Neural progenitor cell (in vitro differentiated cells): ENCODE data around the gene CAPN14. TPM values are rescaled to one million over a fixed set of nuclear protein-coding genes. Genes with fewer than 3 reads are reported as not detected.

Source experiments
- DNase-seq: peaks from one replicate; pipeline ENCODE4 v3.0.0-alpha.2; 2016; ENCODE audit warnings: low spot score
- H2AFZ ChIP-seq: fragments of 200-600 bp; sonication (generic); replicated peaks from 2 replicates; pipeline ENCODE4 v1.6.1; 2016; ENCODE audit warnings: antibody characterized with exemption
- H3F3A ChIP-seq: fragments of 200-600 bp; sonication (generic); 2 replicates; pipeline ENCODE4 v1.6.1; 2016; ENCODE audit warnings: antibody characterized with exemption, low read depth
- H3K27ac ChIP-seq: fragments of 200-600 bp; sonication (generic); 2 replicates; pipeline ENCODE4 v1.5.1; 2016; ENCODE audit warnings: mild to moderate bottlenecking
- H3K27me3 ChIP-seq: fragments of 200-600 bp; sonication (generic); 2 replicates; pipeline ENCODE4 v1.6.1; 2016; ENCODE audit warnings: mild to moderate bottlenecking, moderate library complexity
- H3K36me3 ChIP-seq: fragments of 200-600 bp; sonication (generic); 2 replicates; pipeline ENCODE4 v1.5.1; 2016
- H3K4me1 ChIP-seq: fragments of 200-600 bp; sonication (generic); 2 replicates; pipeline ENCODE4 v1.6.1; 2016; ENCODE audit warnings: mixed run types
- H3K4me2 ChIP-seq: fragments of 200-600 bp; sonication (generic); 2 replicates; pipeline ENCODE4 v1.6.1; 2016
- H3K4me3 ChIP-seq: fragments of 200-600 bp; sonication (generic); 2 replicates; pipeline ENCODE4 v1.5.1; 2016
- H3K79me2 ChIP-seq: fragments of 200-600 bp; sonication (generic); 2 replicates; pipeline ENCODE4 v1.6.1; 2016; ENCODE audit warnings: low read depth
- H3K9ac ChIP-seq: fragments of 200-600 bp; sonication (generic); 2 replicates; pipeline ENCODE4 v1.6.1; 2016
- H3K9me3 ChIP-seq: fragments of 200-600 bp; sonication (generic); 2 replicates; pipeline ENCODE4 v1.5.1; 2016; ENCODE audit warnings: low read depth
- H4K20me1 ChIP-seq: fragments of 200-600 bp; sonication (generic); 2 replicates; pipeline ENCODE4 v1.6.1; 2016; ENCODE audit warnings: low read depth
- H3K27ac Mint-ChIP-seq: 3 replicates; pipeline ENCODE4 v1.8.0; 2021; ENCODE audit warnings: mixed read lengths
- H3K27me3 Mint-ChIP-seq: 2 replicates; pipeline ENCODE4 v1.8.0; 2022; ENCODE audit warnings: low read depth, mild to moderate bottlenecking, inconsistent platforms, moderate library complexity, mixed read lengths; ENCODE audit not compliant: insufficient read depth
- H3K36me3 Mint-ChIP-seq: 3 replicates; pipeline ENCODE4 v1.8.0; 2021; ENCODE audit warnings: mixed read lengths
- H3K4me1 Mint-ChIP-seq: 3 replicates; pipeline ENCODE4 v1.8.0; 2021; ENCODE audit warnings: mixed read lengths
- H3K4me3 Mint-ChIP-seq: 3 replicates; pipeline ENCODE4 v1.8.0; 2021; ENCODE audit warnings: mild to moderate bottlenecking, moderate library complexity, mixed read lengths
- H3K9me3 Mint-ChIP-seq: 3 replicates; pipeline ENCODE4 v1.8.0; 2020; ENCODE audit warnings: mixed read lengths
- CTCF ChIP-seq: fragments of 200-600 bp; sonication (generic); IDR thresholded peaks from 2 replicates; pipeline ENCODE4 v1.5.1; 2017; ENCODE audit warnings: antibody characterized with exemption, mild to moderate bottlenecking
- EZH2 ChIP-seq: fragments of 200-600 bp; sonication (generic); IDR thresholded peaks from 2 replicates; pipeline ENCODE4 v1.6.1; 2017; ENCODE audit warnings: antibody characterized with exemption, mild to moderate bottlenecking, moderate library complexity
- EZH2phosphoT487 ChIP-seq: fragments of 200-600 bp; sonication (generic); IDR thresholded peaks from 2 replicates; pipeline ENCODE4 v1.6.1; 2017; ENCODE audit warnings: antibody characterized with exemption
- total RNA-seq: library from RNA; depleted of rRNA; stranded (reverse); fragments of >200 nt; gene quantifications from 2 replicates; pipeline ENCODE4 v1.2.3, GENCODE V29; 2015; ENCODE audit warnings: low replicate concordance

CAPN14 gene
- total RNA-seq, 1 donor from 2014 or later = 0.04 TPM

- H3K4me3 Mint-ChIP-seq = no peak overlapping the region
- no peak overlapping the region for H2AFZ ChIP-seq
- TF ChIP-seq CTCF (no peak), EZH2phosphoT487 (no peak), EZH2 (no peak)
- H3K4me3 ChIP-seq = no peak overlapping the region
- peaks cover 21% of the 10 kb centered on the region for H3F3A ChIP-seq
- peaks cover 28% of the 10 kb centered on the region for H3K4me1 ChIP-seq
- H3K79me2 ChIP-seq = no peaks in the 10 kb centered on the region
- peaks cover 45% of the 10 kb centered on the region for H3K27me3 Mint-ChIP-seq
- no peak overlapping the region for H3K9ac ChIP-seq
- no peak overlapping the region for H3K27ac Mint-ChIP-seq
- no peaks in the 10 kb centered on the region for H3K36me3 ChIP-seq
- H3K9me3 ChIP-seq = no peaks in the 10 kb centered on the region
- H3K4me2 ChIP-seq = no peak overlapping the region
- H3K9me3 Mint-ChIP-seq = no peaks in the 10 kb centered on the region
- peaks cover 23% of the 10 kb centered on the region for H3K4me1 Mint-ChIP-seq
- peaks cover 3% of the 10 kb centered on the region for H4K20me1 ChIP-seq
- no peaks in the 10 kb centered on the region for H3K36me3 Mint-ChIP-seq
- no peak overlapping the region for H3K27ac ChIP-seq
- peaks cover 53% of the 10 kb centered on the region for H3K27me3 ChIP-seq
- DNase-seq = no peak
These were observed 82.8 kb downstream of the CAPN14 start for GRCh38 chr2:31134480-31134879.

- H3K27ac Mint-ChIP-seq = no peak overlapping the region
- Histone ChIP-seq H4K20me1 (peaks cover 3% of the 10 kb centered on the region), H3K36me3 (no peaks in the 10 kb centered on the region), H3K27ac (no peak overlapping the region), H3K4me2 (no peak overlapping the region), H3K79me2 (no peaks in the 10 kb centered on the region), H2AFZ (no peak overlapping the region), H3K9ac (no peak overlapping the region), H3F3A (peaks cover 14% of the 10 kb centered on the region), H3K4me1 (peaks cover 35% of the 10 kb centered on the region), H3K9me3 (no peaks in the 10 kb centered on the region), H3K27me3 (peaks cover 36% of the 10 kb centered on the region), H3K4me3 (no peak overlapping the region)
- no peaks in the 10 kb centered on the region for H3K36me3 Mint-ChIP-seq
- no peak overlapping the region for H3K4me3 Mint-ChIP-seq
- peaks cover 37% of the 10 kb centered on the region for H3K27me3 Mint-ChIP-seq
- no peaks in the 10 kb centered on the region for H3K9me3 Mint-ChIP-seq
- peaks cover 30% of the 10 kb centered on the region for H3K4me1 Mint-ChIP-seq
- DNase-seq = no peak
- TF ChIP-seq EZH2phosphoT487 = no peak
- TF ChIP-seq EZH2 = no peak
- TF ChIP-seq CTCF = no peak
These were observed 84.5 kb downstream of the CAPN14 start for GRCh38 chr2:31132786-31133185.

- Histone ChIP-seq H3K9me3 (no peaks in the 10 kb centered on the region), H3K27me3 (peaks cover 27% of the 10 kb centered on the region), H3F3A (peaks cover 12% of the 10 kb centered on the region), H3K4me1 (peaks cover 31% of the 10 kb centered on the region), H3K27ac (no peak overlapping the region), H3K36me3 (no peaks in the 10 kb centered on the region), H2AFZ (no peak overlapping the region), H4K20me1 (peaks cover 3% of the 10 kb centered on the region), H3K9ac (no peak overlapping the region), H3K79me2 (no peaks in the 10 kb centered on the region), H3K4me3 (no peak overlapping the region), H3K4me2 (no peak overlapping the region)
- DNase-seq = no peak
- Mint-ChIP-seq H3K9me3 (no peaks in the 10 kb centered on the region), H3K27ac (no peak overlapping the region), H3K27me3 (peaks cover 34% of the 10 kb centered on the region), H3K4me1 (peaks cover 27% of the 10 kb centered on the region), H3K4me3 (no peak overlapping the region), H3K36me3 (no peaks in the 10 kb centered on the region)
- TF ChIP-seq CTCF (no peak), EZH2 (no peak), EZH2phosphoT487 (no peak)
These were observed 85.4 kb downstream of the CAPN14 start for GRCh38 chr2:31131871-31132270.
